ENCODE results near the gene TNRC6B.

Gene TNRC6B

GRCh38 chr22:40241200-40241763 lies 63.6 kb downstream of the TNRC6B start:
- DNase-seq (ENCODE audit: low read depth, low spot score): no peak
- peaks cover 4% of the 10 kb centered on the region for H3K4me1 ChIP-seq (ENCODE audit: insufficient read depth, insufficient read length)
- H3K27me3 ChIP-seq (ENCODE audit: insufficient read depth, insufficient read length): no peaks in the 10 kb centered on the region
- H3K4me3 ChIP-seq (ENCODE audit: insufficient read length, low read depth): no peak overlapping the region
- H3K36me3 ChIP-seq (ENCODE audit: insufficient read depth, insufficient read length, low read length): peaks cover 7% of the 10 kb centered on the region
- no peak overlapping the region for H3K9ac ChIP-seq (ENCODE audit: insufficient read length, low read depth)
- no peaks in the 10 kb centered on the region for H3K9me3 ChIP-seq (ENCODE audit: insufficient read depth, low read length)
- TF ChIP-seq ZNF274 (IDR thresholded peaks at IDR 0.05; ENCODE audit: low read depth, low read length): no peak
- TF ChIP-seq SUZ12 (IDR thresholded peaks at IDR 0.05; ENCODE audit: extremely low read depth, insufficient read depth, insufficient read length): no peak
- no peak for TF ChIP-seq YY1 (IDR thresholded peaks at IDR 0.05; ENCODE audit: insufficient read depth, insufficient read length)

- Histone ChIP-seq H3K9ac (ENCODE audit: insufficient read length, low read depth) (no peak overlapping the region), H3K4me3 (ENCODE audit: insufficient read length, low read depth) (no peak overlapping the region), H3K36me3 (ENCODE audit: insufficient read depth, insufficient read length, low read length) (peaks cover 21% of the 10 kb centered on the region), H3K9me3 (ENCODE audit: insufficient read depth, low read length) (no peaks in the 10 kb centered on the region), H3K27me3 (ENCODE audit: insufficient read depth, insufficient read length) (no peaks in the 10 kb centered on the region), H3K4me1 (ENCODE audit: insufficient read depth, insufficient read length) (peaks cover 4% of the 10 kb centered on the region)
- TF ChIP-seq YY1 (IDR thresholded peaks at IDR 0.05; ENCODE audit: insufficient read depth, insufficient read length) (no peak), ZNF274 (IDR thresholded peaks at IDR 0.05; ENCODE audit: low read depth, low read length) (no peak), SUZ12 (IDR thresholded peaks at IDR 0.05; ENCODE audit: extremely low read depth, insufficient read depth, insufficient read length) (no peak)
- DNase-seq (ENCODE audit: low read depth, low spot score): no peak
These were observed 66.2 kb downstream of the TNRC6B start for GRCh38 chr22:40243891-40244290.

- H3K27me3 ChIP-seq (ENCODE audit: insufficient read depth, insufficient read length): no peaks in the 10 kb centered on the region
- no peaks in the 10 kb centered on the region for H3K4me1 ChIP-seq (ENCODE audit: insufficient read depth, insufficient read length)
- no peaks in the 10 kb centered on the region for H3K9me3 ChIP-seq (ENCODE audit: insufficient read depth, low read length)
- H3K9ac ChIP-seq (ENCODE audit: insufficient read length, low read depth): no peak overlapping the region
- no peak for DNase-seq (ENCODE audit: low read depth, low spot score)
- H3K4me3 ChIP-seq (ENCODE audit: insufficient read length, low read depth): no peak overlapping the region
- TF ChIP-seq SUZ12 (IDR thresholded peaks at IDR 0.05; ENCODE audit: extremely low read depth, insufficient read depth, insufficient read length) (no peak), YY1 (IDR thresholded peaks at IDR 0.05; ENCODE audit: insufficient read depth, insufficient read length) (no peak), ZNF274 (IDR thresholded peaks at IDR 0.05; ENCODE audit: low read depth, low read length) (no peak)
- H3K36me3 ChIP-seq (ENCODE audit: insufficient read depth, insufficient read length, low read length): peaks cover 22% of the 10 kb centered on the region
These were observed 66.9 kb downstream of the TNRC6B start for GRCh38 chr22:40244586-40244985.

- no peak overlapping the region for H3K9ac ChIP-seq (ENCODE audit: insufficient read length, low read depth)
- peaks cover 24% of the 10 kb centered on the region for H3K36me3 ChIP-seq (ENCODE audit: insufficient read depth, insufficient read length, low read length)
- DNase-seq (ENCODE audit: low read depth, low spot score): no peak
- H3K27me3 ChIP-seq (ENCODE audit: insufficient read depth, insufficient read length): no peaks in the 10 kb centered on the region
- no peaks in the 10 kb centered on the region for H3K9me3 ChIP-seq (ENCODE audit: insufficient read depth, low read length)
- TF ChIP-seq SUZ12 (IDR thresholded peaks at IDR 0.05; ENCODE audit: extremely low read depth, insufficient read depth, insufficient read length) (no peak), ZNF274 (IDR thresholded peaks at IDR 0.05; ENCODE audit: low read depth, low read length) (no peak), YY1 (IDR thresholded peaks at IDR 0.05; ENCODE audit: insufficient read depth, insufficient read length) (no peak)
- H3K4me1 ChIP-seq (ENCODE audit: insufficient read depth, insufficient read length): no peaks in the 10 kb centered on the region
- no peak overlapping the region for H3K4me3 ChIP-seq (ENCODE audit: insufficient read length, low read depth)
These were observed 70.3 kb downstream of the TNRC6B start for GRCh38 chr22:40247976-40248375.

- no peaks in the 10 kb centered on the region for H3K4me1 ChIP-seq (ENCODE audit: insufficient read depth, insufficient read length)
- peaks cover 24% of the 10 kb centered on the region for H3K36me3 ChIP-seq (ENCODE audit: insufficient read depth, insufficient read length, low read length)
- no peaks in the 10 kb centered on the region for H3K27me3 ChIP-seq (ENCODE audit: insufficient read depth, insufficient read length)
- H3K9me3 ChIP-seq (ENCODE audit: insufficient read depth, low read length): no peaks in the 10 kb centered on the region
- no peak for DNase-seq (ENCODE audit: low read depth, low spot score)
- TF ChIP-seq SUZ12 (IDR thresholded peaks at IDR 0.05; ENCODE audit: extremely low read depth, insufficient read depth, insufficient read length) (no peak), ZNF274 (IDR thresholded peaks at IDR 0.05; ENCODE audit: low read depth, low read length) (no peak), YY1 (IDR thresholded peaks at IDR 0.05; ENCODE audit: insufficient read depth, insufficient read length) (no peak)
- H3K9ac ChIP-seq (ENCODE audit: insufficient read length, low read depth): no peak overlapping the region
- no peak overlapping the region for H3K4me3 ChIP-seq (ENCODE audit: insufficient read length, low read depth)
These were observed 71.6 kb downstream of the TNRC6B start for GRCh38 chr22:40249286-40249685.

- Histone ChIP-seq H3K9me3 (ENCODE audit: insufficient read depth, low read length) (no peaks in the 10 kb centered on the region), H3K36me3 (ENCODE audit: insufficient read depth, insufficient read length, low read length) (peaks cover 24% of the 10 kb centered on the region), H3K4me3 (ENCODE audit: insufficient read length, low read depth) (no peak overlapping the region), H3K4me1 (ENCODE audit: insufficient read depth, insufficient read length) (no peaks in the 10 kb centered on the region), H3K9ac (ENCODE audit: insufficient read length, low read depth) (no peak overlapping the region), H3K27me3 (ENCODE audit: insufficient read depth, insufficient read length) (no peaks in the 10 kb centered on the region)
- no peak for DNase-seq (ENCODE audit: low read depth, low spot score)
- TF ChIP-seq SUZ12 (IDR thresholded peaks at IDR 0.05; ENCODE audit: extremely low read depth, insufficient read depth, insufficient read length) (no peak), ZNF274 (IDR thresholded peaks at IDR 0.05; ENCODE audit: low read depth, low read length) (no peak), YY1 (IDR thresholded peaks at IDR 0.05; ENCODE audit: insufficient read depth, insufficient read length) (no peak)
These were observed 72.9 kb downstream of the TNRC6B start for GRCh38 chr22:40250608-40251007.

GRCh38 chr22:40251106-40251505 lies 73.4 kb downstream of the TNRC6B start:
- no peak for DNase-seq (ENCODE audit: low read depth, low spot score)
- no peaks in the 10 kb centered on the region for H3K4me1 ChIP-seq (ENCODE audit: insufficient read depth, insufficient read length)
- H3K9ac ChIP-seq (ENCODE audit: insufficient read length, low read depth): no peak overlapping the region
- peaks cover 21% of the 10 kb centered on the region for H3K36me3 ChIP-seq (ENCODE audit: insufficient read depth, insufficient read length, low read length)
- TF ChIP-seq YY1 (IDR thresholded peaks at IDR 0.05; ENCODE audit: insufficient read depth, insufficient read length): no peak
- no peak for TF ChIP-seq ZNF274 (IDR thresholded peaks at IDR 0.05; ENCODE audit: low read depth, low read length)
- TF ChIP-seq SUZ12 (IDR thresholded peaks at IDR 0.05; ENCODE audit: extremely low read depth, insufficient read depth, insufficient read length): no peak
- no peaks in the 10 kb centered on the region for H3K27me3 ChIP-seq (ENCODE audit: insufficient read depth, insufficient read length)
- no peak overlapping the region for H3K4me3 ChIP-seq (ENCODE audit: insufficient read length, low read depth)
- no peaks in the 10 kb centered on the region for H3K9me3 ChIP-seq (ENCODE audit: insufficient read depth, low read length)
